Stimulated activated CD8-positive, alpha-beta memory T cell treated with anti-CD3 and anti-CD28 coated beads, Interleukin-4, amount 100 ng/mL, for 24 hours (primary cell): ENCODE results near the gene SP140.
"Not testable (repeated sequence)": the region's sequence is repeated elsewhere in the genome, so short reads cannot be mapped to it uniquely, and the experiment has no call there.

ENCODE experiments used
- DNase-seq: peaks from one replicate; pipeline ENCODE4 v3.0.0-alpha.2; 2020; ENCODE audit warnings: low read depth

Gene SP140

GRCh38 chr2:230289311-230289710 lies 63.8 kb downstream of the SP140 start:
- DNase-seq, result not testable (repeated sequence)

GRCh38 chr2:230295192-230295591 lies 69.7 kb downstream of the SP140 start:
- DNase-seq, result no peak

GRCh38 chr2:230296917-230297316 lies 71.4 kb downstream of the SP140 start:
- no peak for DNase-seq

- no peak for DNase-seq
These were observed 74.1 kb downstream of the SP140 start for GRCh38 chr2:230299618-230300017.

GRCh38 chr2:230305416-230306275 lies 80.1 kb downstream of the SP140 start:
- no peak for DNase-seq

- DNase-seq, result no peak
These were observed 80.9 kb downstream of the SP140 start for GRCh38 chr2:230306474-230306873.

GRCh38 chr2:230307485-230307884 lies 81.9 kb downstream of the SP140 start:
- no peak for DNase-seq

- DNase-seq, result no peak
These were observed 83.0 kb downstream of the SP140 start for GRCh38 chr2:230308402-230309000.

GRCh38 chr2:230310792-230311191 lies 85.3 kb downstream of the SP140 start:
- DNase-seq, result not testable (repeated sequence)

- not testable (repeated sequence) for DNase-seq
These were observed 86.1 kb downstream of the SP140 start for GRCh38 chr2:230311634-230312033.

- DNase-seq, result no peak
These were observed 87.1 kb downstream of the SP140 start for GRCh38 chr2:230312638-230313037.

- DNase-seq, result no peak
These were observed 91.8 kb downstream of the SP140 start for GRCh38 chr2:230317366-230317765.

- DNase-seq, result no peak
These were observed 92.9 kb downstream of the SP140 start for GRCh38 chr2:230318190-230319121.

GRCh38 chr2:230319211-230319862 lies 93.8 kb downstream of the SP140 start:
- peak; percentile 26 for DNase-seq

- no peak for DNase-seq
These were observed 95.5 kb downstream of the SP140 start for GRCh38 chr2:230321031-230321430.

- no peak for DNase-seq
These were observed 97.2 kb downstream of the SP140 start for GRCh38 chr2:230322561-230323384.

GRCh38 chr2:230323385-230324106 lies 98.0 kb downstream of the SP140 start:
- DNase-seq, result no peak

- no peak for DNase-seq
These were observed 99.0 kb downstream of the SP140 start for GRCh38 chr2:230324503-230324902.

- no peak for DNase-seq
These were observed 100.0 kb downstream of the SP140 start for GRCh38 chr2:230325316-230326243.
